ENCODE results near the gene MRI1. TPM values are rescaled to one million over a fixed set of nuclear protein-coding genes. Genes with fewer than 3 reads are reported as not detected.

MRI1 gene
- total and polyA plus RNA-seq, 2 of the 4 experiments (the other 2 are of a cell fraction) = 26.7 to 37.6 TPM

- TF ChIP-seq USF2 (IDR thresholded peaks at IDR 0.05; ENCODE audit: low read depth, low read length) (peak; percentile 56; the same call in 1 of the 2 replicates), CEBPB (IDR thresholded peaks at IDR 0.05; ENCODE audit: low read depth, low read length) (no peak), RFX5 (IDR thresholded peaks at IDR 0.05; ENCODE audit: low read depth, low read length) (no peak), RCOR1 (IDR thresholded peaks at IDR 0.05; ENCODE audit: insufficient replicate concordance, low read length) (no peak)
Observed at GRCh38 chr19:13774217-13775191, 10.2 kb downstream of the MRI1 start, which contains the start of gene C19orf53 (continued).

Measured in IMR-90 (cell line).